GM12891 (cell line): Measurements from ENCODE around the gene ADAM17.

Source experiments
- POLR2A ChIP-seq: IDR thresholded peaks from 2 replicates; pipeline ENCODE4 v1.6.1; 2011; ENCODE audit warnings: low read depth, low read length, control low read depth
- POLR2AphosphoS5 ChIP-seq: IDR thresholded peaks from 2 replicates; pipeline ENCODE4 v1.6.1; 2011; ENCODE audit warnings: low read depth, low read length, control low read depth
- SPI1 ChIP-seq: IDR thresholded peaks from 2 replicates; pipeline ENCODE4 v1.6.1; 2011; ENCODE audit warnings: low read depth, low read length, control low read depth
- TAF1 ChIP-seq: IDR thresholded peaks from 2 replicates; pipeline ENCODE4 v1.6.1; 2011; ENCODE audit warnings: low read depth, low read length, control low read depth

DNA sequence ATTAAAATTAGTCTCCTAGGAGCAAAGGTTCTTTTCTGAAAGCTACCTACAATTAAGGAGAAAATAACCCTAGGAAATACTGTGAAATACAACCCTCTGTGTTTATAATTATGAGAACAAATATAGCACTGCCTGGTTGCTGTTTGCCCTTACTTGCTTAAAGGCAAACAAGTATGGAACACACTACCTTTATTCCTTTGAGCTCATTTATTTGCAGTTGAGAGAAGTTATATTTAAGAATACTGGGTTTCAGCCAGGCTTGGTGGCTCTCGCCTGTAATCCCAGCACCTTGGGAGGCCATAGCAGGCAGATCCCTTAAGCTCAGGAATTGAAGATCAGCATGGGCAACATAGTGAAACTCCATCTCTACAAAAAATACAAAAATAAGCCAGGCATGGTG, 104.4 kb downstream of the ADAM17 start:
- TF ChIP-seq POLR2A (no peak), TAF1 (no peak), POLR2AphosphoS5 (no peak), SPI1 (no peak)
